BLaER1 treated with 17β-estradiol and CSF1 and Interleukin-3, amounts not matched to agents 10 nM and 100 nM (cell line): ENCODE measurements around the gene RPL29.
A peak's percentile ranks its signal among the peaks of the same experiment; 100 is the strongest.

ENCODE experiments used
- H3K27ac ChIP-seq, 11 experiments: shearing (Covaris generic); formaldehyde crosslinking; 2 replicates each; pipeline ENCODE4 v1.8.1; 2022
- H3K27me3 ChIP-seq, 11 experiments: shearing (Covaris generic); formaldehyde crosslinking; 2 replicates each; pipeline ENCODE4 v1.8.1; 2022
- H3K36me3 ChIP-seq, 11 experiments: shearing (Covaris generic); formaldehyde crosslinking; 2 replicates each; pipeline ENCODE4 v1.8.1; 2022
- H3K4me1 ChIP-seq, 10 experiments: shearing (Covaris generic); formaldehyde crosslinking; 2 replicates each; pipeline ENCODE4 v1.8.1; 2022
- H3K4me2 ChIP-seq, 11 experiments: shearing (Covaris generic); formaldehyde crosslinking; 2 replicates each; pipeline ENCODE4 v1.8.1; 2022
- H3K4me3 ChIP-seq, 10 experiments: shearing (Covaris generic); formaldehyde crosslinking; 2 replicates each; pipeline ENCODE4 v1.8.1; 2022
- H3K9ac ChIP-seq, 11 experiments: shearing (Covaris generic); formaldehyde crosslinking; 2 replicates each; pipeline ENCODE4 v1.8.1; 2022
- H3K9me3 ChIP-seq, 11 experiments: shearing (Covaris generic); formaldehyde crosslinking; replicated peaks in 1 of 11; 2 replicates each; pipeline ENCODE4 v1.8.1; 2022
- H4K20me1 ChIP-seq, 11 experiments: shearing (Covaris generic); formaldehyde crosslinking; 2 replicates each; pipeline ENCODE4 v1.8.1; 2022
- Cebpa-rat ChIP-seq, 11 experiments: shearing (Covaris generic); IDR thresholded peaks; 2 replicates each; pipeline ENCODE4 v1.8.1; 2022

The RPL29 gene

GRCh38 chr3:52015438-52016228 lies 19.9 kb upstream of the RPL29 start:
- no peaks in the 10 kb centered on the region for H3K9me3 ChIP-seq
- peaks cover 39 to 76% (median 71%) of the 10 kb centered on the region in 10 experiments for H3K4me1 ChIP-seq
- no peaks in the 10 kb centered on the region for H3K36me3 ChIP-seq
- H3K9ac ChIP-seq = 0 out of 22 replicates have a peak overlapping the region, but pooled peaks of 2 of the 11 experiments have one; percentile 15 to 37
- peak overlapping the region; percentile 35 to 98 (median 62) for H3K4me2 ChIP-seq
- no peak overlapping the region for H3K4me3 ChIP-seq
- no peak overlapping the region for H3K27ac ChIP-seq
- TF ChIP-seq Cebpa-rat (IDR thresholded peaks at IDR 0.05) = no peak
- H3K27me3 ChIP-seq = peaks cover 0 to 3% (median 0%) of the 10 kb centered on the region in 11 experiments; a peak in 1 of 22 replicates
- H4K20me1 ChIP-seq = no peaks in the 10 kb centered on the region

DNA sequence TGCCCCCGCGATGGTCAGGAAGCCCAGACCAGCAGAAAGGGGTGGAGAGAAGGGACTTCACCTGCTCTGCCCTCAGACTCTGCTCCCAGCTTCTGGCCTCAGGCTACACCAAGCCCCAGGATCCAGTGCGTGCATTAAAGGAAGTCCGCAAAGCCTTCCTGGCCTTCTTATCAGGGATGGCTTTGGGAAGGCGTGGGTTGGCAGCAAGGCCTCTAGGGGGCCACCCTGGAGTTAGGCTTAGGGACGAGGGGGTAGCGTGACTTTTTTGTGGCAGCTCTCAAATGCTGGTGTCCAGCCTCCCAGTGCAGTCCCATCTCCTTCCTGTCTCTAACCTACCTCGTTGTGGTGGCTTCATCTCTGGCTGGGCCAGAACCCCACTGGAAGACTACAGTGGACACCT lies 18.9 kb upstream of the RPL29 start:
- peaks cover 29 to 66% (median 61%) of the 10 kb centered on the region in 10 experiments for H3K4me1 ChIP-seq
- no peak overlapping the region for H3K27ac ChIP-seq
- no peak overlapping the region for H3K9ac ChIP-seq
- TF ChIP-seq Cebpa-rat (IDR thresholded peaks at IDR 0.05) = no peak
- peak overlapping the region; percentile 35 to 98 (median 62) for H3K4me2 ChIP-seq
- no peak overlapping the region for H3K4me3 ChIP-seq
- H3K27me3 ChIP-seq = peaks cover 0 to 3% (median 0%) of the 10 kb centered on the region in 11 experiments; a peak in 1 of 22 replicates
- H4K20me1 ChIP-seq = no peaks in the 10 kb centered on the region
- H3K36me3 ChIP-seq = no peaks in the 10 kb centered on the region
- no peaks in the 10 kb centered on the region for H3K9me3 ChIP-seq

DNA sequence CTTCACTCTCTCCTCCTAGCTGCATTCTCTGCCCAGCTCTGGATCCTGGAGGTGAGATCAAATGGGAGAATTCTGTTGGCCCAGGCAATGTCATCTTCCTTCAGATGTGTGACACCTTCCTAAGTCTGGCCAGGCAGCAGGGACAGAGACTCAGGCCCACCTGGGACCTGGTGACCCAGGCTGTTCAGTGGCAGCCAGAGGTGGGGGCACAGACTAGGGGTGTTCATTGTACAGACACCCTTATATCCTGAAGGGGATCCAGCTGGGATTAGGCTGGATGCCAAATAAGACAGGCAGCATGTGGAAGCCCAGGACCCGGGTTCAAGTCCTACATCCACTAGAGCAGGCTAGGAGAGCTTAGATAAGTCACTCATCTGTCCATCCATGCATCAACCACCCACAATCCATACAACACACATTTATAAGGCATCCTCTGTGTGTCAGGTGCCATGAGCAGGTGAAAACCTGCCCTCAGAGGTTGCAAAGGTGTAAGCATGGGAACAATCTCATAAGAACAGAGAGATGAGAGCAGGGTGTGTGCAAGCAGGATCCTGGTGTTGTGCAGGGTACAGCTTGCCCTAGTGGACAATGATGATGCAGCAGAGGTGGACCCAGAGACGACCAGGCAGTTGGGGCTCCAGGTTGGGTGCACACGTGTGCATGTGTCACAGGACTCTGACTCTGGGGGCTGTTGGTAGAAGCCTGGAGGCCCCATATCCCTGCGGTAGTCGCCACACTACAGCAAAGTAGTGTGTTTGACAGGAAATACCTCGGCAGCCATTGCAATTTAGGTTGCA lies 18.3 kb upstream of the RPL29 start:
- Histone ChIP-seq H3K4me3 (no peak overlapping the region), H3K36me3 (no peaks in the 10 kb centered on the region), H3K9me3 (no peaks in the 10 kb centered on the region), H3K4me1 (peaks cover 22 to 60% (median 55%) of the 10 kb centered on the region in 10 experiments), H3K9ac (no peak overlapping the region), H4K20me1 (no peaks in the 10 kb centered on the region), H3K27ac (no peak overlapping the region), H3K27me3 (peaks cover 0 to 3% (median 0%) of the 10 kb centered on the region in 11 experiments; a peak in 1 of 22 replicates), H3K4me2 (peak overlapping the region in 7 of 11 experiments; percentile 55 to 98 (median 62); a peak in 8 of 22 replicates)
- no peak for TF ChIP-seq Cebpa-rat (IDR thresholded peaks at IDR 0.05)

DNA sequence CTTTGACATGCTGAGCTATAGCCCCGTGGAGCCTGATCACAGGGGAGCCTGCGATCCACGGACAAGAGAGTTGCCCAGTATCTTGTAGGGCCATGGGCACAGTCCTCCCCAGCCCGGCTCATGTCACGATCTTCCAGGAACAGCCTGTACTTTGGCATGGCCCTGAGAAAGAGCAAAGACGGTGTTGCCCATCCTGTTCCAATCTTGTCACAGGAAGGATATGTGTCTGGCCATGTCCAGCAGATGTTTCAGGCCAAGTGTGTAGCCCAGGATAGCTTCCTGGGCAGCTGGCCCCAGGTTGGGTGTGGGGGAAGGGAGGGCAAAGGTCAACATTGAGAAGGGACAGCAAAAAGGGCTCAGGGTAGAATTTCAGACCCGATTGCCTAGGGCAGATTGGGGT lies 17.0 kb upstream of the RPL29 start:
- no peaks in the 10 kb centered on the region for H4K20me1 ChIP-seq
- peaks cover 13 to 47% (median 42%) of the 10 kb centered on the region in 10 experiments for H3K4me1 ChIP-seq
- no peaks in the 10 kb centered on the region for H3K36me3 ChIP-seq
- H3K4me3 ChIP-seq = no peak overlapping the region
- H3K27me3 ChIP-seq = no peaks in the 10 kb centered on the region
- no peak overlapping the region for H3K27ac ChIP-seq
- peak overlapping the region in 3 of 11 experiments; percentile 1 to 19 (median 4); a peak in 2 of 22 replicates for H3K4me2 ChIP-seq
- TF ChIP-seq Cebpa-rat (IDR thresholded peaks at IDR 0.05) = no peak
- no peaks in the 10 kb centered on the region for H3K9me3 ChIP-seq
- no peak overlapping the region for H3K9ac ChIP-seq

DNA sequence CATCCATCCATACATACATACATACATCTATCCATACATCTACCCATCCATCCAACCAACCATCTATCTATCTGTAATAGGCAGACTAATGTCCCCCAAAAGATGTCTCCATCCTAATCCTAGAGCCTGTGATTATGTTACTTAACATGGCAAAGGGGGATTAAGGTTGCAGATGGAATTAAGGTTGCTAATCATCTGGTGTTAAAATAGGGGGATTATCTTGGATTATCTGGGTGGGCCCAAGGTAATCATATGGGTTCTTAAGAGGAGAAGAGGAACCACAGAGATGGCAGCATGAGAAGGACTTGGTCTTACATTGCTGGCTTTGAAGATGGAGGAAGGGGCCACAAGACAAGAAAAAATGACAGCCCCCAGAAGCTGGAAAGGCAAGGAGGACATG lies 14.7 kb upstream of the RPL29 start:
- no peak for TF ChIP-seq Cebpa-rat (IDR thresholded peaks at IDR 0.05)

DNA sequence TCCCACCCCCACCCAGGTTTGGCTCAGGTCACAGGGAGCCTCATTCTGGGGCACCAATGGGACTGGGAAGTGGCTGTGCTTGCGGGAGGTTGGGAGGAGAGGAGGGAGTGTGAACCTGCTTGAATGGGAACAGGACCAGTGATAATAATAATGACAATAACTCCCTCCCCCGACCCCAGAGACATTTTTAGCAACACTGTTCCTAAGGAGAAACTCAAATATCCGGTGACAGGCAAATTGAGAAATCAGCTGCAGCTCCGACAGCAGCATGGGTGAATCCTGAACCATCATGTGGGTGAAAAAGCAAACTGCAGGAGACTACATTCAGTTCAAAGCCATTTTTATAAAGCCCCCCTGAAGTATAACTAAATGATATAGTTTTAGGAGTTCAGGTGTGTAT lies 11.6 kb upstream of the RPL29 start:
- Histone ChIP-seq H4K20me1 (no peaks in the 10 kb centered on the region; a peak in 1 of 22 replicates), H3K27ac (no peak overlapping the region), H3K4me1 (peaks cover 28 to 43% (median 33%) of the 10 kb centered on the region in 10 experiments), H3K36me3 (no peaks in the 10 kb centered on the region), H3K9me3 (no peaks in the 10 kb centered on the region), H3K4me3 (no peak overlapping the region), H3K27me3 (no peaks in the 10 kb centered on the region), H3K4me2 (no peak overlapping the region), H3K9ac (no peak overlapping the region)
- TF ChIP-seq Cebpa-rat (IDR thresholded peaks at IDR 0.05) = no peak

More for the DNA sequence above, 14.7 kb upstream of the RPL29 start:
- Histone ChIP-seq H3K4me3 (no peak overlapping the region), H3K27ac (no peak overlapping the region), H3K27me3 (no peaks in the 10 kb centered on the region), H4K20me1 (no peaks in the 10 kb centered on the region; a peak in 1 of 22 replicates), H3K4me1 (peaks cover 22 to 38% (median 33%) of the 10 kb centered on the region in 10 experiments), H3K4me2 (no peak overlapping the region), H3K9me3 (no peaks in the 10 kb centered on the region), H3K36me3 (no peaks in the 10 kb centered on the region), H3K9ac (no peak overlapping the region)

- TF ChIP-seq Cebpa-rat (IDR thresholded peaks at IDR 0.05) = no peak
- Histone ChIP-seq H3K27ac (no peak overlapping the region), H4K20me1 (no peaks in the 10 kb centered on the region; a peak in 1 of 22 replicates), H3K36me3 (no peaks in the 10 kb centered on the region), H3K4me2 (peak overlapping the region in 9 of 11 experiments; percentile 75 to 93 (median 79); a peak in 13 of 22 replicates), H3K27me3 (no peaks in the 10 kb centered on the region), H3K9ac (no peak overlapping the region), H3K9me3 (no peaks in the 10 kb centered on the region), H3K4me3 (no peak overlapping the region), H3K4me1 (peaks cover 28 to 48% (median 38%) of the 10 kb centered on the region in 10 experiments)
Measured at GRCh38 chr3:52006820-52007133, 11.1 kb upstream of the RPL29 start.

GRCh38 chr3:52006017-52006819 lies 10.5 kb upstream of the RPL29 start:
- Histone ChIP-seq H3K4me2 (peak overlapping the region; percentile 75 to 93 (median 79)), H4K20me1 (no peaks in the 10 kb centered on the region; a peak in 1 of 22 replicates), H3K4me1 (peaks cover 28 to 54% (median 43%) of the 10 kb centered on the region in 10 experiments), H3K36me3 (no peaks in the 10 kb centered on the region), H3K4me3 (peak overlapping the region in 1 of 10 experiments; percentile 20; a peak in 1 of 20 replicates), H3K9me3 (no peaks in the 10 kb centered on the region), H3K27me3 (no peaks in the 10 kb centered on the region), H3K27ac (peak overlapping the region in 3 of 11 experiments; percentile 19 to 38 (median 24); a peak in 1 of 22 replicates), H3K9ac (peak overlapping the region in 6 of 11 experiments; percentile 12 to 48 (median 32); a peak in 7 of 22 replicates)
- TF ChIP-seq Cebpa-rat (IDR thresholded peaks at IDR 0.05) = no peak
